GM21390 (cell line): ENCODE results near the gene HYDIN.
"Not testable (repeated sequence)": the region's sequence is repeated elsewhere in the genome, so short reads cannot be mapped to it uniquely, and the experiment has no call there.

Experiments used
- ATAC-seq: cut with Tn5 transposase; IDR thresholded peaks from one replicate; pipeline ENCODE4 v1.9.1; 2021; ENCODE audit not compliant: unreplicated experiment

Gene HYDIN

DNA sequence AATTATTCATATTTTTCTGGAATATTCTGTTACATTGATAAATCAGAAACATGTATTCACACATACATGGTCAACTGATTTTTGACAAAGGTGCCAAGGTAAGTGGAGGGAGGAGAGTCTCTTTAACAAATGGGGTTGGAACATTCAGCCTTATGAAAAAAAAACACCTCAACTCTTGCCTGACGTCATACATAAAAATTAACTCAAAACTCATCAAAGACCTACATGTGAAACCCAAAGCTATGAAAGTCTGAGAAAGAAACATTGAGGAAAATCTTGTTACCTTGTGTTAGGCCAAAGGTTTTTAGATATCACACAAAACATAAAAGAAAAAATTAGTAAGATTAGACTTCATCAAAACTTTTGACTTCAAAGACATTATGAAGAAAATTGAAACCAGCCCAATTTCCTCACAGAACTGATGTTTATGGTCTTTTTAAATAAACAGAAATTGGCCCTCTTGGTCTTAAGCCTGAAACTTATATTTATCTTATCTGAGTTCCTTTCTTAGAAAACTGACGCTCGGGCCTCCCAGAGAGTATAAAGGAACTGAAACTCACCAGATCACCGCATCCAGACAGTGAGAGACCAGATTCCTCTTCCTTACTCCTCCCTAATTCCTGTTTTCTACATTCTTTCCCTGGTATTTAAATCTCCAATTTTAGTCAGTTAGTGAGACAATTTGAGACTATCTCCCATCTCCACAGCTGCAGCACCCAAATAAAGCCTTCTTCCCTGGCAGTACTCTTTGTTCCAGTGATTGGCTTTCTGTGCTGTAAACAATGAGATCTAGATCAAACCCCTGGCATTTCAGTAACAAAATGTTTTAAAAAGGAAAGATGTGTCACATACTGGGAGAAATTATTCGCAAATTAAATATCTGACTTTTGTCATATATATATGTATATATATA, 4.0 kb downstream of the HYDIN start:
- ATAC-seq: no peak

DNA sequence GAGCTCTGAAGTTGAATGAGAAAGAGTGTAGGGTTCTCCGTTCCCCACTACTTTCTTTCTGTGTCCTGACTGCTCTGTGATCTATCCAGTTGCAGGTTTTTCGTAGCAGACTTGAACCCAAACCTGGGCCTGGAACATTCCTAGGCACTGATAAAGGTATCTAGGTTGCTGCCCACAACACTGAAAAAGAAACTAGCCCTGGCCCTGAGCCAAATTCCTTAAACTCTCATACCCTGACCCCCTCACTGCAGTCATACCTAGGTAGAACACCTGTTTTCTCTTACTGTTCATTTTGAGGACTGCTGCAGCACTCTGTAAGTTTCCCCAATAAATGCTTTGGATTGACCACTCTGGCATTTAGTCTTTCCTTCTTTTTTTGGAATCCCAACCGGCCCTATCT, 5.4 kb downstream of the HYDIN start:
- ATAC-seq: no peak

DNA sequence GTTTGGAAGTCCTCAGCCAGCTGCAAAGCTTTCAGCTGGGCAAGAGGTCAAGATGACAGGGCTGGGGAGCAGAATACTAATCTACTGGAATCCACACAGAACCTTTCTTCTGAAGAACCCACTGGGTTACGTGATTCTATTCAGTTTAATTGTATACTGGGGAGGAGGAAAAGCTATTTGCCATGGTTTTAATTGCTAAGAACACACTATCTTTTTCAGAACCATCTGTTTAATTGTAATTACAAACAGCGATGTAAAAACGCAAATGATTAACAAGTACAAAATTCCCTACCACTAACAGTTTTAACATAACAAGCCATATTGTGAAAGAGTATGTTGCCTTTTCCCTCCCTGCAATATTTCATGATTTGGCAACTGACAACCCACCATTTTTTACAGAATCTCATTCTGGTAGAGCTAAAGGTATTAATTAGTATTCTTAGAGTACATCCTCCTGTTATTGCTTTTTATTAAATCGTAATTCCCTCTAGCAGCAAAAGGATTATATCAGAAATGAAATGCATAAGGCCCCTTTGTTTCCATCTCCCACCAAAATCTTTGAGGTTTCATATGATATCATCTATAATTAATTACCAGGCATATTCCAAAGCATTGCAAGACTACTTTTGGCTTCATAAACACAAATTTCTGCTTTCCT, 12.1 kb downstream of the HYDIN start:
- ATAC-seq: no peak

DNA sequence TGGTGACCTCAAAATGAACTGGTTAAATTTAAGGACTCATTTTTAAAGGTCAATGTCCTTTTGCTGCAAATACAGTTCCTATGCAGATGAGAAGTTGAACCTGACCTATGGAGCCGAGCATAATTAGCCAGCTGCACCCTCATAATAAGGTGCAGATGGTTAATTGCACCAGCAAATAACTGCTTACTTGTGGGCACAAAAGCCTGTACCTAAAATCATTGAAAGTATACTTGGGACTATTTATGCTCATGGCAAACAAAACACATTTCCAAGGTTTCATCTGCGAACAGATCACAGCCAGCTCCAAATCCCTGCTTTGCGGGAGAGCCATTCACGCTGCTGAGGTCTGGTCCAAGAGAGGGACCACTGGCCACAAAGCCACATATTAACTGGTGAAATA, 13.0 kb downstream of the HYDIN start:
- no peak for ATAC-seq

DNA sequence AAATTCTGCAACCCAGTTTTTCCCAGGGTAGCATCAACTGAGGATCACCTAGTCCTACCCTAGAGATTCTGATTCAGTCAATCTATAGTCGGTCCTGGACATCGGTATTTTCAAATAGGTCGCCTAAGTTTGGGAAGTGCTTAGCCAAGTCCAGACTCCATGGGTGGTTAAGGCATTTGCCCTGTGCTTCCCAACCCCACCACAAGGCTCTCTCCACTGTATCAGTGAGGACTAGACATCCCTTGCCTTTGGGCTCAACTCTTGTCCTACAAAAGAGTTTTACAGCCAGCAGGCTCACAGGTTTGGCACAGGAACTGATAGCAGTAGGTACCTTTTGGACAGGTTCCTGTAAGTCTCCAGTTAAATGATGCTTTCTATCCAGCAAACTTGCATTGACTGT, 13.8 kb downstream of the HYDIN start:
- ATAC-seq: no peak

DNA sequence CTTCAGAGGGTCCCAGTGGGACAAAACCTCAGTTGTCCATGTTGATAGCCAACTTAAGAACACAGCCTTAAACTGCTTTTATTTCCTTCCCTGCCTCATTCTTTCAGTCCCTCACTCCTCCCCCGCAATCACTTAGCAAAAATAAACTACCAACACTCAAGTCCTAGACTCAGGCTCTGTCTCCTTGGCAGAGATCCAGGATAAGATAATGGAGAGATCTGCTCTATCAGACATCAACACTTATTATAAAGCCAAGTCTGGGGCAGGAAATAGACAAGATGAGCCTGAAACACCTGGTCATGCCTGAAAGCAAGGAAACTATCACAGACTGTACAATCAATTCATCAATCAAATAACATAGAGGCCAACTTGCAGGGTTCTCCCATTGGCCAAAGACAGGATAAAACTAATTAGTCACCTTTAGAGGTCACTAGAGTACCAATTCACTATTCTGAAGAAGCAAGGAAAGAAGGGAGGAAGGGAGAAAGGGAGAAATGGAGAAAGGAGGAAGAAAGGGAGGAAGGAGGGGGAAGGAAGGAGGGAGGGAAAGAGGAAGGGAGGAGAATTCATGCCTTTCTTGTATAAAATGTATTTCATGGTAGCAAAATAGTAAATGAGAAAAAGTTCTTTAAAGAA, 15.7 kb downstream of the HYDIN start:
- no peak for ATAC-seq

DNA sequence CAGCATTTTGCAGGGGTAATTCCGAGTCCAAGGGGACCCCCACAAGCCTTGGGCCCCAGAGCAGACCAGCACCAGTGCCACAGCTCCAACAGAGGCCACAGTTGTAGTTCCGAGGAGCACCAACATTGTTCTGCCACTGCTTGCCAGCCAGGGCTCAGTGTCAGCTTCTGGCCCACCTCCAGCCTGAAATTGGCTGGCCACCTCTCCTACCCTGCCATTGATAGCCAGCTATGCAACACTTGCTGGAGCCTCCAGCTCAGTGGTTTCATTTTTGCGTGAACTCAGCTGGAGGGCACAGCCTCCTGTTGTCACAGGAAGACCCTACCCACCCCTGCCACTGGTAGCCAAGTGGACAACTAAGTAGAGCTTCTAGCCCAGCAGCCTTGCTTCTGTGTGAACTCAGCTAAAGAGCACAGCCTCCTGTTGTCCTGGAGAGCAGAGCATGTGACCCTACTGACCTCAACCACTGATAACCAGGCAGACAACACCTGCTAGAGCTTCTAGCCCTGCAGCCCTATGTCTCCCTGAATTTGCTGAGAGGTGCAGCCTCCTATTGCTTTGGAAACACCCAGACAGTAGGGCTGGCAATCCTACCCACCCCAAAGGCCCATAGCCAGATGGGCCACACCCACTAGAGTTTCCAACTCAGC, 24.9 kb downstream of the HYDIN start:
- no peak for ATAC-seq

DNA sequence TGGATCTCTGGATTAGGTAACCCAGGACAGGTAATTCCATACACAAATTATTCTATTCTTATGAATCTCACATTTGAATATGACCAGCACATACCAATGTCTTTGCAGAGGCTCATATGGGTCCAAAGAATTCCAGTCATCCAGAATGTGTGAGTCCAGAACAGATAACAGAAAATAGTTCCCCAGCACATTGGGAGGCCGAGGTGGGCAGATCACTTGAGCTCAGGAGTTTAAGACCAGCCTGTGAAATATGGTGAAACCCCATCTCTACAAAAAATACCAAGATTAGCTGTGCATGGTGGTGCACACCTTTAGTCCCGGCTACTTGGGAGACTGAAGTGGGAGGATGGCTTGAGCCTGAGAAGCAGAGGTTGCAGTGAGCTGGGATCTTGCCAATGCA, 26.9 kb downstream of the HYDIN start:
- ATAC-seq: no peak

DNA sequence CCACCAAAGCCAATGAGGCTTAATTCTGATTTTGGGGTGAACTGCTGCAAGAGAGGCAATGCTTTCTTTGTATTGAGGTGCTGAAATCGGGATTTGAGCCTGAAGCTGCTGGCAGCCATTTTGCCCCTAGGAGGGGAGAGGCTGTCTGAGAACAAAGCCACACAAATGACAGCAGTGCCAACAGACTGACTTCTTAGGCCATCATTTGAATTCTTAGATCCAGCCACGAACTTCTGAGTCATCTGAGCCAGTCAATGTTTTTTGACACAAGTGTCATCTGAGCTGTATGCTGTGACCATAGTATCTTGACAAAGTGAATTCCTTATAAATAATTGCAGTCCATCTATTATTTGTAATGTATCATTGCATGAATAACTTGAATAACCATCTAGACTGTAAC, 29.0 kb downstream of the HYDIN start:
- no peak for ATAC-seq

DNA sequence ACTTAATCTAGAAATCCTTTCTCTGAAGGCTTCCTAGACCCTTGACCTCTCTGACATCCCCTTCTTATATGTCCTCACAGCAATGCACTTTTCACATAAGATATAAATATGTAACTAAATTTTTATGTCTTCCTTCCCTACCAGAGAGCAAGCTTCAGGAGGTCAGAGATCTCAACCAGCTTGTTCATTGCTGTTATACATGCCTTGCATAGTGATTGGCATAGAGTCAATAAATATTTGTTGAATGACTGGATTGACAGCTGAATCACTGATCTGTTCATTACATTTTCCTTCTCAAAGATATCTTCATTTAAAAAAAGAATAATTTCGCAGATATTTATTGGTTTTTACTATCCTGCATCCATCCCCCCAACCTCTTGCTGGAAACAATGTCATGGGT, 29.5 kb downstream of the HYDIN start:
- ATAC-seq: no peak

DNA sequence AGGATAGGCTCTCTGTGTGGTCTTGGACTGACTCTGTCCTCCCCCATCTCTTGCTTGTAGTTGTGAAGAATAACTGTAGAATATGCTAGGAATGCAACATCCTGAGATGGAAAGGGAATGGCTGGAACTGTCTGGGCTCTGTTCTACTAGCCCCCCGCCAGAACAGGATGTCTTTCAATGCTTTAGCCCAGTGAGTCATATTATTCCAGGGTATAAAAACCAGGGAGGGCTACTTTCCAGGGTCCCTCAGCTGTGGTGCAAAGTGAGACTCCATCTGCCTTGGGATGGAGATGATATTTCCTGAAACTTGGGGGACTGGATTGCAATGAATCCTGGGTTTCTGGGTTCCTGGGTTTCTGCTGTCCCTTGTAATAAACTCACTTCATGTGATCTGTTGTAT, 32.1 kb downstream of the HYDIN start:
- no peak for ATAC-seq

DNA sequence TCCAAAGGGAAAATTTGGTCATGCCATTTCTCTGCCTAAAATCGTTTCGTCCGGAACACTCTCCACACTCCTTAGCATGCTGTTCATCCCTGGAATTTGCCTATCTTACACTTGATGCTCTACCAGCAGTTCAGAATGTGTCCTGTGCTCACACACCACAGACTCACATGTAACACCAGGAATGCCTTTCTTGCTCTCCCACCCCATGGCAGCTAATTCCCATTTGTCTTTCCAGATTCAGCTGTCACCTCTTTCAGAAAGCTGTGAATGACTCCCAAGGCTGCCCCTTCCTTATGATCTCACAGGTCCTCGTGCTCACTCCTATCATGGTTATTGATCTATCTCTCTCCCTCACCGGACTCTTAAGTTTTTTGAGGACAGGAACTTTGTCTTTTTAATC, 38.1 kb downstream of the HYDIN start:
- ATAC-seq: no peak

DNA sequence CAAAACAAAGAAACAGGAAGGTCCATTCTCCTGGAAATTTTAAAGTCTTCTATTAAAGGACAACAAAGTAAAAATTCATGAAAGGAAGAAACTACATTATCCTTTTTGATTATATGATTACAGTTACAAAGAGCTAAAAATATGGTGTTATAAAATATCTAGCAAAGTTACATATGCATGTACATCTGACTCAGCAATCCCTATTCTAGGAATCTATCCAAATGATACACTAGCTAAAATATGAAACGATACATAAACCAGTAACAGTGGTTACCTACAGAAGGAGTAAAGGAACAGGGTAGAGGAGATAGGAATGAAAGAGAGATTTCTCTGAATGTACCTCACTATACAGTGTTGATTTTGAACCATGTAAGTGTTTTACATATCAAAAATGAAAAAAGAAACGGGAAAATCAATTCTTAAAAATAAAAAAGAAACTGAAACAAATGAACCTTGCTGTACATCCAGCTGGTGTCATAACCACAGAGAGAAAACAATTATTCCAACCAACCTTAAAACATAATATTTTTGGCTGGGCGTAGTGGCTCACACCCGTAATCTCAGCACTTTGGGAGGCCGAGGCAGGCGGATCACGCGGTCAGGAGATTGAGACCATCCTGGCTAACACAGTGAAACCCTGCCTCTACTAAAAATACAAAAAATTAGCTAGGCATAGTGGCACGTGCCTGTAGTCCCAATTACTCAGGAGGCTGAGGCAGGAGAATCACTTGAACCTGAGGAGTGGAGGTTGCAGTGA, 41.4 kb downstream of the HYDIN start:
- no peak for ATAC-seq

DNA sequence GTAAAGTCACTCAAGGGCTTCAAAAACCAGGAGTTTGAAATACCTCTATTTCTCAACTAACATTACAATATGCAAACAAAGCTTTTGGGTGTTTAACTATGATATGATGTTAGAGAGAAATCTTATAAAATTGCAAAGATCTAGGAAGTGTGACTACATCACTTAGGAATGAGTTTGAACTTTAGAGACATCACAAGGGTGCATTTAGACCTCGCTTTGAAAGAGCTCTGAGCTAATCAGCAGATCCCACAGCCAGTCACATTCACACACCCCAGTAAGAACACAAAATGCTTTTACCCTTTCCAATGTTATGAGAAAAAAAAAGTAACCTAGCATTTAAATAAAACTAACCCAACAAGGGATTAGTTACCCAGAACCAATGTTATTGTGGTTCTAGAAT, 45.2 kb downstream of the HYDIN start:
- no peak for ATAC-seq

DNA sequence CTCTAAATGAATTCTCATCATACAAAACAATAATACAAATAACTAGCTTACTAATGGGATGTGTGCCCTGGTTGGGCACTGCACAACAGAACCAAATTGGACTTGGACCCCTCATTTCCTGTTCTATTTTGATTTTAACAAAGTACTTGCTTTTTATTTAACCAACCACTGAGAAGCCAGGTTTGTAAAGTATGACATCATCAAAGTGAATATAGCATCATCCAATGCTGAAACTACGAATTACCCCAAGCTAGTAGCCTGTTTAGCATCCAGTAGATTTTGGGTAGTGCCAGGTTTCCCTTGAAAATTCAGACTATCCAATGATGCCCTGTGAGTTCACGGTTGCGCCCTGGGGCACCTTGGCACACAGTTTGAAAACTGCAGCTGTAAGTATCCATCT, 51.0 kb downstream of the HYDIN start:
- ATAC-seq: no peak

DNA sequence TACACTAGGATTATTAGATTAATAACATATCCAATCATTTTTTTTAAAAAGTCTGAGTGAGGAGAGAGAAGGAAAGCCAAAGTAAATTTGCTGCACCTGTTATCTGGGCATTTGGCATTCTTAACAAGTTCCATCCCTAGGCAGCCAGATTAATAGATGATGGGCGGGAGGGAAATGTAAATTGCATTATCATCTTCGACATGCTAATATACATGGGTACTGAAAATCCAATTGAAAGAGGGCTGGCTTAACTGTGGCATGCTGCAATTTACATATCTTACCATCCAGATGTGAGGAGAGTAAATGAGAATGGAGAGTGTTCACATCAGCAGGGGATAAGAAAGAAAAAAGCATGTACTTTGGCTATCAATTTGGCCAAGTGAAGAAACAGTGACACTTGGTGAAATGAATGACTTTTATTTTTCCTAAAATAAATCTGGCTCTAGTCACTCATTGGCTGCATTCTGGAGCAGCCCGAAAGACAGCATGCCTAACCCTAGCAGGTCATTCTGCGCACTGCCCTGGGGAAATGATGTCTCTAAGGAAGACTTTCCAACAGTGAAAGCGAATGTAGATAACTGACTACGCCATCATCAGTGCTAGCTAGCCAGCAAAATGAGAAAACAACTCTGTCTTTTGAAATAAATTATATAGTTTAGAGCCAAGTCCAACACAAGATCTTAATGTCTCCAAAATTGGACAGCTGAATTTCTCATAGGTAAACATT, 57.9 kb downstream of the HYDIN start:
- ATAC-seq: no peak

DNA sequence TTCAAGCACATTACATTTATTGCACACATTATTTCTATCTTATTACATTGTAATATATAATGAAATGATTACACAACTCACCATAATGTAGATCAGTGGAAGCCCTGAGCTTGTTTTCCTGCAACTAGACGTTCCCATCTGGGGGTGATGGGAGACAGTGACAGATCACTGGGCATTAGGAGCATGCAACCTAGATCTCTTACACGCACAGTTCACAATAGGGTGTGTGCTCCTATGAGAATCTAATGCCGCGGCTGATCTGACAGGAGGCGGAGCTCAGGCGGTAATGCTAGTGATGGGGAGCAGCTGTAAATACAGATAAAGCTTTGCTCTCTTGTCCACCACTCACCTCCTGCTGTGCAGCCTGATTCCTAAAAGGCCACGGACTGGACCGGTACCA, 69.5 kb downstream of the HYDIN start:
- not testable (repeated sequence) for ATAC-seq

DNA sequence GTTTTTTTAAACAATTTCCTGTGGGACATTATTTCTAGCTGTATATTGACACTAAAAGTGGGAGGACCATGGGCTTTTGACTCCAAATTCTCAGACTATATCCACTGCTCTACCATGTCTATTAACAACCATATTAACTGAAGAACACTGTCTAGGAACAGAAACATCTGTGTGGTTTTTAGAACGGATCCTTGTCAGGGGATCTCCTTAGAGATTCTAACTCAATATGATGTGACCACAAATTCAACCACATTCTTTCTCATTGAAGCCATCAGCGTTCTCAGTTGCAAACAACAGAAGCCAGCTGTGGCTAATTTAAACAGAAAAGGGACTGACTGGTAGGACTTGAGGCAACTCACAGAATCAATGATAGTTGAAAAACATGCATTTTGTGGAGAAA, 73.2 kb downstream of the HYDIN start:
- not testable (repeated sequence) for ATAC-seq

DNA sequence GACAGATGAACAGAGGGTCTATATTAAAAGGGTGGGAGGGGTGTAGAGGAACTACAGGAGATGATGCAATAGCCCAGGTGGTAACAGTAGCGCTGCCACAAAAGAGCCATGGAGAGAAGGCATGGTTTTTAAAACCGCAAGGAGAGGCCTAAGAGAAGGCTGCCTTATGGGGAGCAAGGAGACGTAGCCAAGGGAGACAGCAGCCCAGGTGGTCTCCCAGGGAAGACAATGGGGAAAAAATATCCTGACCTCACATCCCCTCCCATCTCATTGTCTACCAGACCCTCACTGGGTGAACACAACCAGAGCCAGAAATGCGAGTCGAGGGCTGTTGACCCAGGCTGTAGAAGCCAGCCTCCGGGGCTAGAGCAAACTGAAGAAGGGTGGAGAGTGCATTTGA, 77.2 kb downstream of the HYDIN start:
- not testable (repeated sequence) for ATAC-seq

DNA sequence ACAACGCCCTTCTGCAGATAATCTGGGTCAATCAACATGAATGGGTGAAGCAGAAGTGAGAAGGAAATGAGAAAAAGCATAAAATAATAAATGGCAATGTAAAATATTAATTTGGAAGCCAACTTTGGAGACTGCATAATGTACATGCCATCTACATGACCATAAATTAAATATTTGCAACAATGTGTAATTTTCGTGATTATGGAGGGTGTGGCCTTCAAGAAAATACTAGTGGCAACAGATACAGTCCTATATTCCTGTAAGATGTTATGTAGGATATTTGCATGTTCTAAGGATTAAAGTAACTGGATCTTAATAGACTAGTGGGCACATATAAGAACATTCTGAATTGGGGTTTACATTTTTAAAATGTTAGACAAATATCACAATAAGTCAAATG, 78.9 kb downstream of the HYDIN start:
- not testable (repeated sequence) for ATAC-seq
